Mucosa of rectum (tissue), 2 donors: ENCODE data around the gene NEUROG1.

Source experiments
- H3K27ac ChIP-seq, 2 donors: one replicate each; pipeline ENCODE4 v1.7.0; 2013; ENCODE audit warnings: inconsistent platforms in 2 of 2, low read depth in 2 of 2, low read length in 2 of 2
- H3K27me3 ChIP-seq, 2 donors: one replicate each; pipeline ENCODE4 v1.7.0; 2013; ENCODE audit warnings: low read length in 2 of 2; ENCODE audit not compliant: control insufficient read depth in 2 of 2, insufficient read depth in 2 of 2
- H3K36me3 ChIP-seq, 2 donors: one replicate each; pipeline ENCODE4 v1.7.0; 2013; ENCODE audit warnings: low read length in 2 of 2; ENCODE audit not compliant: control insufficient read depth in 2 of 2, insufficient read depth in 2 of 2
- H3K4me1 ChIP-seq, 2 donors: one replicate each; pipeline ENCODE4 v1.7.0; 2013; ENCODE audit warnings: low read length in 2 of 2, mild to moderate bottlenecking in 1 of 2; ENCODE audit not compliant: control insufficient read depth in 2 of 2, insufficient read depth in 2 of 2
- H3K4me3 ChIP-seq, 2 donors: one replicate each; pipeline ENCODE4 v1.7.0; 2013; ENCODE audit warnings: low read length in 2 of 2
- H3K9ac ChIP-seq, 2 donors: one replicate each; pipeline ENCODE4 v1.7.0; 2013; ENCODE audit warnings: low read length in 2 of 2, low read depth in 1 of 2, mild to moderate bottlenecking in 1 of 2
- H3K9me3 ChIP-seq, 2 donors: one replicate each; pipeline ENCODE4 v1.7.0; 2013; ENCODE audit warnings: low read length in 2 of 2; ENCODE audit not compliant: control insufficient read depth in 2 of 2
- donor health status: healthy.
- donor health status: Normal muscosa, but diverticular disease.

The NEUROG1 gene

DNA sequence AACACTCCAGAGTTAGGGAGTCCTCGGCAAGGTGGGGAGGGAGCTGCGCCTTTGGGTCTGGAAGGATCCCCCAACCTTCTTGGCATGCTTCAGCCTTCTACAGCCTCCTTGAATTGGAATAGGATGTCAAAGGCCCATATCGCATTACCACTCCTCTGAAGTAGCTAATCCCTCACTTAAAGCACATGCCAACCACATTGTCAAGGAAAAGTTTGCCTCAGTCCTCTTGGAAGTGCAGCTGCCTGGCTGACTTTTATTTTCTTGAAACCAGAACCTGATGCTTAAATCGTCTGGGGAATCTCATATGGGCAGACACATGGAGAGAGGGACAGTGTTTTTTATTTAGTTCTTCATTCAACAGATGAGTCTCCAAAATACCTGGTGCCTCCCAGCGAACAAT lies 28.6 kb upstream of the NEUROG1 start:
- Histone ChIP-seq H3K27ac (no peak overlapping the region), H3K9me3 (no peaks in the 10 kb centered on the region), H3K27me3 (no peaks in the 10 kb centered on the region), H3K36me3 (no peaks in the 10 kb centered on the region), H3K9ac (no peak overlapping the region), H3K4me3 (no peak overlapping the region), H3K4me1 (no peaks in the 10 kb centered on the region)

DNA sequence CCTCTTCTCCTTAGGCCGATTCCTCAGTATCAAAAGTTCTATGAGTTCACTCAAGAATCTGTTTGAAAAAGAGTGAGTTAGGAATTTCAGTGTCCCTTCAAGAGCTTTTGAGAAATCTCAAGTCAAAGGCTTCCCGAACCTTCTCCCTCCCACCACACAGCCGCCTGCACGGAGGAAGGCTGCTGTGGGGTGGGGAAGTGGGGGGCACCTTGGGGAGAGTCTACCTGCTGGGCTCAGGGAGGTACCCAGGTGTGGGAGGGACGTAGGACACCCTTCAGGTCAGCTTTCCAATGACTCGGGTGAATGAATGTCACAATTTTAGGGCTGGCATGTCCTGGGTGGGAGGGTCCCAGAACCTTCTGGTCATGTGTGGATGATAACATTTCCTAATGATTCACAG lies 25.5 kb upstream of the NEUROG1 start:
- Histone ChIP-seq H3K27me3 (no peaks in the 10 kb centered on the region), H3K4me3 (no peak overlapping the region), H3K4me1 (no peaks in the 10 kb centered on the region), H3K36me3 (no peaks in the 10 kb centered on the region), H3K9me3 (no peaks in the 10 kb centered on the region), H3K9ac (no peak overlapping the region), H3K27ac (no peak overlapping the region)

- Histone ChIP-seq H3K9ac (no peak overlapping the region), H3K9me3 (no peaks in the 10 kb centered on the region), H3K27me3 (no peaks in the 10 kb centered on the region), H3K27ac (no peak overlapping the region), H3K4me3 (no peak overlapping the region), H3K4me1 (no peaks in the 10 kb centered on the region), H3K36me3 (no peaks in the 10 kb centered on the region)
Observed at GRCh38 chr5:135560858-135561257, 25.1 kb upstream of the NEUROG1 start.

DNA sequence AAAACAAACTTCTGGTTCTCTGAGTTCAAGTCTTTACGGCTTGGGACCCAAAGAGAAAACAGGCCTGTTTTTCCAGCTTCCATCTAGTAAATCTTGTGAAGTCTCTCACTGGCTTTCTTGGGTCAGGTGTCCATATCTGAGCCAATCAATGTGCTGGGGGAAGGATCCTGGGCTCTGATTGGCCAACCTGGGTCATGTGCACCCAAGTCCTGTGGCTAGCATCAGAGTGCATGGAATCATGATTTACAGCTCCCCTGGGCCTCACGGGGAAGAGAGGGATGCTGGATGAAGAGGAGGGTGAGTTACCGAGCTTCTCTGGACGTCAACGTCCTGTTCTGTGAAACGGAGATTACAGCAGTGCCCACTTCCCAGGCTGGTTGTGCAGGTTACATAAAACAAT lies 23.6 kb upstream of the NEUROG1 start:
- Histone ChIP-seq H3K9ac (no peak overlapping the region), H3K27me3 (no peaks in the 10 kb centered on the region), H3K4me1 (no peaks in the 10 kb centered on the region), H3K36me3 (no peaks in the 10 kb centered on the region), H3K4me3 (no peak overlapping the region), H3K27ac (no peak overlapping the region), H3K9me3 (no peaks in the 10 kb centered on the region)

- Histone ChIP-seq H3K4me1 (no peaks in the 10 kb centered on the region), H3K27ac (no peak overlapping the region), H3K9ac (no peak overlapping the region), H3K9me3 (no peaks in the 10 kb centered on the region), H3K4me3 (no peak overlapping the region), H3K36me3 (no peaks in the 10 kb centered on the region), H3K27me3 (peaks cover 0 to 7% of the 10 kb centered on the region in 2 donors)
Observed at GRCh38 chr5:135557076-135557838, 21.5 kb upstream of the NEUROG1 start.

GRCh38 chr5:135556620-135557019 lies 20.9 kb upstream of the NEUROG1 start:
- H3K9me3 ChIP-seq: no peaks in the 10 kb centered on the region

GRCh38 chr5:135555530-135555929 lies 19.8 kb upstream of the NEUROG1 start:
- H3K36me3 ChIP-seq: no peaks in the 10 kb centered on the region
- peaks cover 5 to 12% of the 10 kb centered on the region in 2 donors for H3K27me3 ChIP-seq
- H3K4me1 ChIP-seq: no peaks in the 10 kb centered on the region
- no peak overlapping the region for H3K4me3 ChIP-seq
- H3K9ac ChIP-seq: no peak overlapping the region
- H3K27ac ChIP-seq: no peak overlapping the region
- H3K9me3 ChIP-seq: no peaks in the 10 kb centered on the region

More at GRCh38 chr5:135556620-135557019, 20.9 kb upstream of the NEUROG1 start:
- no peak overlapping the region for H3K27ac ChIP-seq
- H3K9ac ChIP-seq: no peak overlapping the region
- peaks cover 0 to 8% of the 10 kb centered on the region in 2 donors for H3K27me3 ChIP-seq
- H3K4me3 ChIP-seq: no peak overlapping the region
- no peaks in the 10 kb centered on the region for H3K4me1 ChIP-seq
- H3K36me3 ChIP-seq: no peaks in the 10 kb centered on the region

DNA sequence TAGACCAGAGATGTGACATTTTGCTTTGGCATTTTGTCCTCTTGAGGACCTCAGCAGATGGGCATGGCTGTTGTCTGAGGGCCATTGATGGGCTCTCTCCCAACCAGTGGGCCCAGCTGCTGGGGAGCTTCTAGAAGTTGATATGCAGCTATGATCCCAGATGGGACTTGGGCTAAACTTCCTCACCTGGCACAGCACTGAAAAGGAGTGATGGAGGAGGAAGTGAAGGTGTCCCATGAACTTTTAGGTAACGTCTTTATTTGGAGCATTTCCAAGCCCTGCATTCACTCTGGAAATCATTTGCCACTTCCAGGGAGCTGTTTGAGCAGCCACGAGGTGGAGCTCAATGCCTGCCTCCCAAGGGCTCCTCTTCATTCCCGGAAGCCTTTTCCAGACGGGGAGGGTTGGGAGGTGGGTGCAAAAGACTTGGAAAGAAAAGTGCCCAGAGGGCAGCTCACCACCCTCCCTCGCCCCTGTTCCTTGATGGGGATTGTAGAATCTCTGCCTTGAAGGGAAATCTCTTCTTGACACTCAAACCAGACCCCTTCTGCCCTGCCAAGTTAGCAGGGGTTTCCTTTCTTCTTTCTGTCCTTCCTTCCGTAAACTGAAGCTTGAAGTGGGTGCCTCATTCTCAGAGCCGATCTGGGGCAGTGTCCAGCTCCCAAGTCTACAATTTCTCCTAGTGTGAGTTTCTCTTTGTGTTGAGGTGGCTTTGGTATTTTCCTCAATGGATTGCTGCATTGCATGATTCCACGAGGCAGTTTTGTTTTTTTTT lies 18.1 kb upstream of the NEUROG1 start:
- H3K9ac ChIP-seq: no peak overlapping the region
- H3K4me1 ChIP-seq: no peaks in the 10 kb centered on the region
- no peaks in the 10 kb centered on the region for H3K9me3 ChIP-seq
- H3K36me3 ChIP-seq: no peaks in the 10 kb centered on the region
- H3K4me3 ChIP-seq: peak overlapping the region; percentile 39 to 53
- peaks cover 7 to 23% of the 10 kb centered on the region in 2 donors for H3K27me3 ChIP-seq
- no peak overlapping the region for H3K27ac ChIP-seq

DNA sequence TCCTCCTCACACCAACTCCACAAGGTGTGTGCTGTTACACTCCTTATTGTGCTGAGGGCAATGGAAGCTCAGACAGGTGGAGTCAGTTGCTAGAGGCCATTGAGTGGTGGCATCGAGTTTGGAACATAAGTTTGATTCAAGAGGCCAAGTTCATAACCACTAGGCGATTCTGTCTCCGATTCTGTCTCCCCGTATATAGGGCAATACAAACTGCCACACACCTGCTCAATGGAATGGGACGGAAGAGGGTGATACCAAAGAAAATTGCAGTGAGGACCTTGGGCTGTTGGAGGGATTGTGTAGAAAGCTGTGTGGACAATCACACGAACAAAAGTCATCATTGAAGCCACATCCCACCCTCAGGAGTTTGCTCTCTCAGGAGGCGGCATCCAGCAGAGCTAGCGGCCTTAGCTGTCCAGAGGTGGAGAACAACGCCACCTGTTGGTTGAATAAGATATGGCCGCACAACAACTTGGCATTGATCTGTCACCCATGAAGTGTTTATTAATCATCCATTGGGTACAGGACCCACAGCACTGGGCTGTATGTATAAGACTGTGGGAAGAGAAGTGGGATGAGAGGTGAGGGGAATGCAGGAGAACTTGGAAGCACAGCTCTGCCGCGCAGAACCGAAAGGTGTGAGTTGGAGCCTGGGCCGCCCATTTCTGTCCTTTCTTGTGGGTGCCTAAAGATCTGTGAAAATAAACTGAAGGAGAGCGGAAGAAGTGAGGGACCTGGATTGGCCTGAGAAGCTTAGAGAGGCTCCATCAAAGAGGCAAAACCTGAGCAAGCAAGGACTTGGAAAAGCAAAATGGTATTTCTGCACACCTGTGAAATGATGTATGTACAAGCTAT lies 16.1 kb upstream of the NEUROG1 start:
- peaks cover 27 to 39% of the 10 kb centered on the region in 2 donors for H3K27me3 ChIP-seq

DNA sequence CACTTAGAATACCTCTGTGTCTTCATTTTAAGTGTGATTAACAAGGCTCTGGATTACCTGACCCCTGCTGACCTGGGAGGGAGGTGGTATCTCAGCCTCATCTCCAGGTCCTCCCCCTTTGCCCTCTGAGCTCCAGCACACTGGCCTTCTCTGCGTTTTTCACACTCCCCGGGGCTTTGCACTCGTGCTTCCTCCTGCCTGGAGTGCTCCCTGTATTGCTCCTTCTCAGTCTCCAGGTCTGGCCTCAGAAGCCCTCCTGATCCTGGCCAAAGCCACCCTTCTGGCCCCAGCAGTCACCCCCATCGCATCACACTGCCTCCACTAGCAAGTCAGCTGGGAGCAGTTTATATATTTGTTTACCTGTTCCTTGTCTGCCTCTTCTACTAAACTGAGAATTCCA lies 13.6 kb upstream of the NEUROG1 start:
- H3K27ac ChIP-seq: no peak overlapping the region
- no peaks in the 10 kb centered on the region for H3K36me3 ChIP-seq
- no peak overlapping the region for H3K9ac ChIP-seq
- peaks cover 50 to 52% of the 10 kb centered on the region in 2 donors for H3K27me3 ChIP-seq
- no peaks in the 10 kb centered on the region for H3K9me3 ChIP-seq
- H3K4me1 ChIP-seq: no peaks in the 10 kb centered on the region
- no peak overlapping the region for H3K4me3 ChIP-seq

More for the DNA sequence above, 16.1 kb upstream of the NEUROG1 start:
- Histone ChIP-seq H3K4me3 (no peak overlapping the region), H3K27ac (no peak overlapping the region), H3K36me3 (no peaks in the 10 kb centered on the region), H3K9me3 (no peaks in the 10 kb centered on the region), H3K9ac (no peak overlapping the region), H3K4me1 (no peaks in the 10 kb centered on the region)
